VCaP (cell line): ENCODE results near the gene CAMTA1.

ENCODE experiments used
- H3K27ac ChIP-seq: fragments of 450-650 bp; 2 replicates; pipeline ENCODE4 v1.5.1; 2017
- TF ChIP-seq, protein P1 (sequence below): fragments of 450-650 bp; conservative IDR thresholded peaks from 2 replicates; pipeline ENCODE4 v1.5.1; 2017; ENCODE audit warnings: mild to moderate bottlenecking, moderate library complexity

CAMTA1 gene

DNA sequence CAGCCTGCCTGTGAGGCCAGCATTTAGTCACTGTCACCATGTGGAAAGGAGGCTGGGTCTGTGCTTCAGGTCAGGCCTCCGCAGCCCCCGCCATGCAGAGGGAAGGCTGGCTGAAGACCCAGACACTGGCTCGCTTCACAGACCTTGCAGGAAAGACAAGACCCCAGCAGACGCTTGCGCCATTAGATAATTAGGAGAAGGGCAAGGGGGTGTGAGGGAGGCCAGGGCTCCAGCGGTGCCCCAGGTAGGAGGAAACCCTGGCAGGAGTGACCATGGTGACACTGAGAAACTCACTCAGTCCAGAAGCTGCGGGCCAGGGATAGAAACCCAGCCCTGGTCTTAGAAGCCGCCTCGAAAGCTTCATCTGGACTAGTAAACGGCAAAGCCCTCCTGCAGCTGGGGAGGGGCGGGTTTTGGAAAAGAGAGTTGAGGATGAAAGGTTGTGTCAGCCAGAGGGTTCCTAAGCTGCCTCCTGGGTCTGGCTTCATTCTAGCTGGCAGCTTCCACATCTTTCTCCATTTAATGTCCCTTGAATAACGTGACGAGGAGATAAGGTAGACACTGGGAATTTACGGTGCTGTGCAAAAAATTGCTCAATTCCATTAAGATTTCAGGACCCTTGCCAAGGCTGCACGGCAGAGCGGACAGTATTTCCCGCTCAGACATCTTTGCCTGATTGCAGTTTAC lies 691.8 kb downstream of the CAMTA1 start:
- TF ChIP-seq, protein P1, sequence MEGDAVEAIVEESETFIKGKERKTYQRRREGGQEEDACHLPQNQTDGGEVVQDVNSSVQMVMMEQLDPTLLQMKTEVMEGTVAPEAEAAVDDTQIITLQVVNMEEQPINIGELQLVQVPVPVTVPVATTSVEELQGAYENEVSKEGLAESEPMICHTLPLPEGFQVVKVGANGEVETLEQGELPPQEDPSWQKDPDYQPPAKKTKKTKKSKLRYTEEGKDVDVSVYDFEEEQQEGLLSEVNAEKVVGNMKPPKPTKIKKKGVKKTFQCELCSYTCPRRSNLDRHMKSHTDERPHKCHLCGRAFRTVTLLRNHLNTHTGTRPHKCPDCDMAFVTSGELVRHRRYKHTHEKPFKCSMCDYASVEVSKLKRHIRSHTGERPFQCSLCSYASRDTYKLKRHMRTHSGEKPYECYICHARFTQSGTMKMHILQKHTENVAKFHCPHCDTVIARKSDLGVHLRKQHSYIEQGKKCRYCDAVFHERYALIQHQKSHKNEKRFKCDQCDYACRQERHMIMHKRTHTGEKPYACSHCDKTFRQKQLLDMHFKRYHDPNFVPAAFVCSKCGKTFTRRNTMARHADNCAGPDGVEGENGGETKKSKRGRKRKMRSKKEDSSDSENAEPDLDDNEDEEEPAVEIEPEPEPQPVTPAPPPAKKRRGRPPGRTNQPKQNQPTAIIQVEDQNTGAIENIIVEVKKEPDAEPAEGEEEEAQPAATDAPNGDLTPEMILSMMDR: no peak
- no peak overlapping the region for H3K27ac ChIP-seq

DNA sequence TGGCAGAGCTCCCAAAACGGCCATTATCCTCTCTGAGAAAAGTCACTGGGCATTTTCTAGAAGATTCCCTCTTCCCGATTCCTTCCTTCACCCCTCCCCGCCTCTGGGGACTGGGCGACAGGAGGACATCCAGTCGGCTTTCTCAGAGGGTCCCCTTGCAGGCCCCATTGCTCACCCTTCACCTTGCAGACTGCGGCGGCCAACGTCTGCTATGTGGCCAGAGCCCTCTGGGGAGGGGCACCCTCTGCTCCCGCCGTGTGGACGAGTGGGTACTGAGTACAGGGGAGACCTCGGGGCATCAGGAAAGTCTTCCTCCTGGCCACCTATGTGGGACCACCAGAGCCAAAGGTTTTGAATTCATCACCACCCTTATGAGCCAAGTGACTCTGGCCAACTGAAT lies 692.3 kb downstream of the CAMTA1 start:
- H3K27ac ChIP-seq: no peak overlapping the region
- TF ChIP-seq, protein P1: no peak

DNA sequence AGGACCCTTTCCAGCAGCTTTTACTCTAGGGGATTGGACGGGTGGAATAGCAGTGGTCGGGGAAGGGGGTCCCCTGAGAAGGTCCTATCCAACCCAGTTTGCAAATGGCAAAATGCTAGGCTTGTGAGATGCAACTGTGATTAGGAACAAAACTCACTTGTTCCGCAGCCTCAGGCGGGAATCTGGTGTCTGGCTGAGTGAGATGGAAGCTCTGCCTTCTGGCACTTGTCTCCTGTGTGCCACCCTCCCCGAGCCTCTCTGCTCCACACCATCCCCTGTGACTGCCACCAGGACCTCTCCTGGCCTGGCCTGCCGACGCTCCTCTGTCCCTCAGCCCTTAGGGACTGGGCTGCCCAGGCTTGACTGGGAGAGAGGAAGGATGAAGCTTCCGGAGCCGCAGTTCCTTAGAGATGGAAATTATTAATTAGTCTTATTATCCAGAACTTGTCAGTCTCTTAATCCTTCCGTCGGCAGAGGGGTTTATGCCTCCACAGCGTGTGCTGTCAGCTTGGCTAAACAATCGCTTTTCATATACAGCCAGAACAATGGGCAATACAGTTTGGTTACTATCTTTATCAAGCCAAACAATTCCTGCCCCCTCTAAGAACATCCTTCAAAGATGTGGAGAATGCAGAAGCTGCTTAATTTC lies 693.0 kb downstream of the CAMTA1 start:
- H3K27ac ChIP-seq: no peak overlapping the region
- TF ChIP-seq, protein P1: no peak

DNA sequence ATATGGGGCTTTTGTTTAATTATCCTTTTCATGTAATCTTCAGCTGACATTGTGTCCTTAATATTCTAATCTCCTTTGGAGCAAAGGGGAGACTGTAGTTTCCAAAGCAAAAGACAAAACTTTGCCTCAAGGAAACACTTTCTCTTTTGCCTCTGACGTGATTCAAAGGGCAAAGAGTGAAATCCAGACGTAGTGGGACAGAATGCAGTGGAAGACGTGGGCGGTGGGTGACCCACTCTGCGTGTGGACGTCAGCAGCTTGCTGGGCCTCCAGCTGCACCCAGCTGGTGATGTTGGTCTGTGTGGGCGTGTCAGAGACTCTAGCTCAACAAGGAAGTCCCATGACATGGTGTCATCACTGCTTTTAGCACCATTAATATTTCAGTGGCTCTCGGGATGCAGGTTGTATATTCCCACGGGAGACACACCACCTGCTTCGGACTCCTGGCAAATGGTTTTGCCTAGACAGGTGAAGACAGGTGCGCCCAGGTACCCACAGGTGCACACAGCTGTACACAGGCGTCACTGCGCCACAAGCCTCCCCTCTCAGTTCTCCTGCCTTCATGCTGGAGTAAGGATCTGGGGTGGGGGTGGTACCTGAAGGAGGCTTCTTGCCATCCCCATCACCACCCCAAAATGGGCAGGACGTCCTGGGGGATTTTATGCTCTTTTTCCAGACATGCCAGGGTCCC lies 693.7 kb downstream of the CAMTA1 start:
- H3K27ac ChIP-seq: no peak overlapping the region
- TF ChIP-seq, protein P1: no peak

DNA sequence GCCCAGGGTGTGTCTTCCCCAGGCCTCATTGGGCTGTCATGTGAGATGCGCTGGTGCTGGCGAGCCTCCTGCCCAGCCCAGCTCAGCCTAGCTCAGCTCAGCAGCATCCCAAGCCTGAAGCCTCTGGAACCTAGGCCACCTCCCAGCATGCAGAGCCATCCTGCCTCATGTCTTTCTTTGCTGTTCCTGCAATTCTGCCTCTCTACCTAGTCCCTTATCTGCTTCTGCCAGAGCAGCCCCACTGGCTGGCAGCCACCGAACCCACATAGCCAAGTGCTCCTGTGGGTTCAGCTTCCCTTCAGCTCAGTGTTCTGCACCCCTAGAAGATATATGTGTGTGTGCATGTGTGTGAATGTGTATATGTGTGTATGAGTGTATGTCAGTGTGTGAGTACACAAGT lies 694.3 kb downstream of the CAMTA1 start:
- TF ChIP-seq, protein P1: no peak
- H3K27ac ChIP-seq: no peak overlapping the region

DNA sequence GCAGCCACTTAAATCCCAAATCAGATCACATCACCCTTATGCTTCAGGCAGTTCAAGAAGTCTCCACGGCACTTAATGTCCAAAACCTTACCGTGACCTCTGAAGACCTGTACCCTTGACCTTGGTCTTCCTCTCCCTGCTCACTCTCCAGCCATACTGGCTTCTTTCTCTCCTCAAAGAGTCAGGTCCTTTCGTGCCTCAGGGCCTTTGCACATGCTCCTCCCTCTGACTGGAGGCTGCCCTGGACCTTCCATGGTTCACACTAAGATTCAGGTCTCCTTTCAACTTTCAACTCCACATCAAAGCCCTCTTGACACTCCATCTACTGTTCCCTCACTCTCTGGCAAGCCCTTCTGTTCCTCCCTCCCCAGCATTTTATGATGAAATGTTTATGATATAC lies 695.9 kb downstream of the CAMTA1 start:
- TF ChIP-seq, protein P1: no peak
- no peak overlapping the region for H3K27ac ChIP-seq

DNA sequence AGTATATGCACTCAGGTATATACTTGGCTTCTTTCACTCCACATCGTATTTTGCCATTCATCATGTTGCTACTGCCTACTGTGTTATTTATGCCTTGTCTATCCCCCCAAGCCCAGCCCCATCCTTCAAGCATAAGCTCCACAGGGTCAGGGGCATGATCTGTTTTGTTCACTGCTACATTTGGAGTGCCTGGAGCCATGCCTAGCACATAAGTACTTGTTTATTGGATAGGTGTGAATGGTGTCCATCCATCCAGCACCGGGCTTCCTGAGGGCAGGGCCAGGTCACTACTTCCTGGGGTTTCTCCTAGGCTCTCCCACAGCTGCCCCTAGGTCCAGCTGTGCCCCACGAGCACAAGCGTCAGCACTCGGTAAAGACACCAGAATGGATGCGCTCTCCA lies 696.8 kb downstream of the CAMTA1 start:
- TF ChIP-seq, protein P1: no peak
- no peak overlapping the region for H3K27ac ChIP-seq
